ENCODE data around the gene LTBP2.
A peak's percentile ranks its signal among the peaks of the same experiment; 100 is the strongest.

Gene LTBP2

DNA sequence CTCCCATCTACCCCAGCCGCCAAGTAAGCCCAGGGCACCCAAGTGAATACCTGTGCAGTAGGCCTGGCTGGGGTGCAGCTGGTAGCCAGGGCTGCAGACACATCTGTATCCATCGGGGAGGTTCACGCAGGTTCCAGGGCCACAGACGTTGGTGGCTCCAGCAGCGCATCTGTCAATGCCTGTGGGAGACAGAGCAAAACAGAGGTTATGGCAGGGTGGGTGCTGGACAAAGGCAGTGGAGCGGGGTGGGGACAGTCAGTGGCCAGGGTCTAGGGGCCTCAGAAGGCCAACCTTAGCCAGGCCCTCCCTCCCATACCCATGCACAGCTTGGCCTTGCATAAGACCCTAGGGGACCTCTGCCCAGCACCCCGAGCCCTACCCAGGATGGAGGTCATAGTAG lies 89.3 kb downstream of the LTBP2 start:
- no peak for DNase-seq

DNA sequence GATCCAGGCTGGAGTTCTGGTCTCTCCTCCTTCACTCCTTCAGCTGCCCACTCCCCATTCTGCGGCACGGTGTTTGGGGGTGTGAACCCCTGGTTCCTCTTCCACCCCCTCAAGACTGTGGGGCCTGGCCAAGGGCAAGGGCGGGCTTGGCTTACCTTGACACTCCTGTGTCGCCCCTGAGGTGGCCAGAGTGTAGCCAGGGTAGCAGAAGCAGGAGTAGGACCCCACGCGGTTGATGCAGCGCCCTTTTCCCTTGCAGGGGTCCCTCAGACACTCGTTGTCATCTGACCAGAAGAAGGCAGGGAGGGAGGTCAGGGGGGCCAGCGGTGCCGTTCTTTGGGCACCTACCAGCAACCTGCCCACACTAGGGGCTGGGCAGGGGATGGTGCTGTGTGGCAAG lies 90.3 kb downstream of the LTBP2 start:
- DNase-seq = no peak

DNA sequence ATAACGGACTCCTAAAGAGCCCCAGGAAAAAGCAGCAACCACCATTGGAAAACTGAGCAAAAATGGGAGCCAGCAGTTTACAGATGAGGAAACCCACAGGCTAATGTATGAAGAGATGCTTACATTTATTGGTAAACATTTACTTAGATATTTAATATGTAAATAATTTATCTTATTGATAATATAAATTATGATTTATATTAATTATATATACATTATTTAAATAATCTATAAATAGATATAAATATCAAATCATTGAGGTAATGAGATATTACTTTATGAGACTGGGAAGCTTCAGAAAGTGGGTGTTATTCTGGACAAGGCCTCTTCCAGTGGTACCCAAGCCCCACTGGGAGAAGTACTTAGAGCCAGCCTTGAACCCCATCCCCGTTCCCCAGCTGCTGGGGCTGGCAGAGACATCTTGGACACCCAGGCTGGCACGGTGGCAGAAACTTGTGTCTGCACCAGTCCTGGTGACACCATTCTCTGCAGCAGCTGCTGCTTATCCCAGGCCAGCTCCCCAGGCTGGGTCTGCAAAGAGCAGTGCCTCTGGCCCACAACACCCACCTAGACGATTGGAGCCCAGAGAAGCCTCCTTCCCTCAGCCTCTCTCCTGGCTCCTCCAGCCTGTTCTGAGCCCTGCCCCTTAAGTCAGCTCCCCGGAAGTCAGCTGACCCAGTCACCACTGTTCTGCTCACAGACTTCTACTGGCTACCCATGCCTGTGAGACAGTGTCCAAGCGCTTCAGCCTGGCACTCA lies 92.5 kb downstream of the LTBP2 start:
- no peak for DNase-seq

DNA sequence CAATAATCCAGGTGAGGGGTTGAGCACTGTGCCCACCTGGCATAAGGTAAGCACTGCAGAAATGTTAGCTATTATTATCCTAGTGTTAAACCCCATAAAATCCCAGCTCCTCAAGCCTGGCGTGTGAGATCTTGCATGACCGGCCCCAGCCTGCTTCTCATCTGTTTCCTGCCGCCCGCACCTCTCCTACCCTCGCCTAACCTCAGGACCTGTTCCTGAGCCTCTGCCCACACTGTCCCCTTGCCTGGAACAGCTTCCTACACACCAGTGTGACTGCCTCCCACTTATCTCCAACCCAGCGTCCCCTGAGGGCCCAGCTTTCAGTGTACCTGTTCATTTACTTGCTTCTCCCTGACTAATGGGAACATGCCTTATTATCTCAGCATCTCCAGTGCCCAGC lies 93.8 kb downstream of the LTBP2 start:
- DNase-seq = no peak

DNA sequence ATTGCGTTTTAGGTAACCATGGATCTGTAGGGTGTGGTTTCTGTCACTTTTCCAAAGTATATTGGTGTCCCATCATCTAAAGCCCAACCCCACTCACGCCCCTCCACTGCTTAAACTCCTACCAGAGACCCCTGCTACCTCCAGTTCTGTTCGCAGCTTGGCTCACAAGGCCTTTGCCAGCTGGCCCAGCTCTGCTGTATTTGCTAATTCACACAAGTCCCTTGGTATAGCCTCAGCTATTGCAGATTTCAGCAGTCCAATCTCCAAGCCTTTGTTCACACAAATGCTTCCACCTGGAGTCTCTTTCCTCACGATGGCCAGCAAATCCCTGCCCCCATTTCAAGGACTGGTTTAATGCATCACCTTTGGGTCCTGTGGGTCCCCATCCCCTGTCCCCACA lies 94.3 kb downstream of the LTBP2 start:
- no peak for DNase-seq

DNA sequence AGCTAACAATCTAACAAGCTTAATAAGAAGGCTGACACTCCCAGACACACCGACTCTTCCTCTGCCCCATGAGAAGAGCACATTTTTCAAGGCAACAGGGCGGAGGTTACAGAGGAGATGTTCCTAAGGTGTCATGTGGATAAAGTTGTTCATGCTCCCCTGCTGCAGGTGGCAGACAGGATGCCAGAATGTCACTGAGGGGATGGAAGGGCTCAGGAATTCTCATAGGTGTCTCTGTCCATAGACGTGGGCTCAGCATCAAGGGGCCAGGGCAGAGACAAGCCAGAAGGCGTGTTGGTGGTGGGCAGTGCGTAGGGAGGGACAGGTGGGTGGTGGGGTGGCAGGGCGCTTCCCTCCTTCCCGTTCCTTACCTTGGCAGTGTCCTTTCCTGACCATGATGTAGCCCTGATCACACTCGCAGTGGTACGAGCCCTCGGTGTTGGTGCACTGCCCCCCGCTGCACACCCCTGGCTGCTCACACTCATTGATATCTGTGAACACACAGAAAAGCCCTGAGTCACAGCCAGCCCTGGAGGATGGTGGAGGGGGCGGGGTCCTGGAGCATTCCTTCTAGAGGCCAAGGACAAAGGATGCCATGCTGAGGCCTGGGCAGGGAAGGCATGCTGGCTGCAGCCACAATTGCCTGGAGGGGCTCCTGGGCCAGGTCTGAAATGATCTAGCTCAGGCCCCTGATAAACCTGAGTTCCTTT lies 95.4 kb downstream of the LTBP2 start:
- DNase-seq = no peak

DNA sequence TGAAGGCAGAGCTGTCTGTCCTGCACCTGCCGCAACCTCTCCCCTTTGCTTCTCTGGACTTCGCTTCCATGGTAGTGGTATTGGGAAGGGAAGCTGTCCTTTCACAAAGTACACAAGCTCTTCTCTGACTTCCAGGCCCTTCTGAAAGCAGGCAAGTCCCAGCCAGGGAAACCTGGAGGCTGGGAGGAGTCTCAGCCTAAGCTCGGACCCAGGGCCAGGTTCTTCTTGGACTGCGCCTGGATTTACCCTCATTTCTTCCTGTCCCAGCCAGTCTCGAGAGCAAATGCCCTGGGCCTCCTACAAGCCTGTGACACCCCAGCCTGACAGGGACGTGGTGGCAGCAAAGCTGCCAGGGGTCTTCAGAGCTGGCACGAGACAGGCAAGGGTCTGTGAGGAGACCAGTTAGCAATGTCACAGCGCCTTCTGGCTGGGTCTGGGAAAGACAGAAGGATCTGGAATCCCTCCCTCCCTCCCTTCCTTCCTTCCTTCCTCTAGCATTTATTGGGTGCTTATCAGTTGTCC lies 96.1 kb downstream of the LTBP2 start:
- no peak for DNase-seq

DNA sequence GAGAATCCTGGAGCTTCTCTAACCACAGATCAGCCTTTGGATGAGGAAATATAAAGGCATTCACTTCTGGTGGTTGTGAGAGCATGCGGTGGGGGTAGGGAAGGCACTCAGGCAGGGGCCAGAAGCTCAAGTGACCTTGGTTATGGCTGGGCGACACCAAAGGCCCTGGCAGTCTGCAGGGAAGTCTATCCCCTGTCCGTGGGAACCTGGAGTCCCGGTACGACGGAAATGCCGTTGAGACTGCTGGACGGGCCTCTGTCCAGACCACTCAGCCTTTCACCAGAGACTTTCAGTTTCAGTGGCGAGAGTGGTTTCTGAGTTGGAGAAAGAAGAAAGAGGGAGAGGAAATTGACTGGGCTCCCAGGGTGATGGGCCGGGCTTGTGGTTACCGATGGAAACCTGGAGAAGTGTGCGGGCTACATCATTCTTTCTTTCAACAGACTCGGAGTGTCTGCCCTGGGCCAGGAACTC lies 97.5 kb downstream of the LTBP2 start:
- DNase-seq = peak; percentile 48

DNA sequence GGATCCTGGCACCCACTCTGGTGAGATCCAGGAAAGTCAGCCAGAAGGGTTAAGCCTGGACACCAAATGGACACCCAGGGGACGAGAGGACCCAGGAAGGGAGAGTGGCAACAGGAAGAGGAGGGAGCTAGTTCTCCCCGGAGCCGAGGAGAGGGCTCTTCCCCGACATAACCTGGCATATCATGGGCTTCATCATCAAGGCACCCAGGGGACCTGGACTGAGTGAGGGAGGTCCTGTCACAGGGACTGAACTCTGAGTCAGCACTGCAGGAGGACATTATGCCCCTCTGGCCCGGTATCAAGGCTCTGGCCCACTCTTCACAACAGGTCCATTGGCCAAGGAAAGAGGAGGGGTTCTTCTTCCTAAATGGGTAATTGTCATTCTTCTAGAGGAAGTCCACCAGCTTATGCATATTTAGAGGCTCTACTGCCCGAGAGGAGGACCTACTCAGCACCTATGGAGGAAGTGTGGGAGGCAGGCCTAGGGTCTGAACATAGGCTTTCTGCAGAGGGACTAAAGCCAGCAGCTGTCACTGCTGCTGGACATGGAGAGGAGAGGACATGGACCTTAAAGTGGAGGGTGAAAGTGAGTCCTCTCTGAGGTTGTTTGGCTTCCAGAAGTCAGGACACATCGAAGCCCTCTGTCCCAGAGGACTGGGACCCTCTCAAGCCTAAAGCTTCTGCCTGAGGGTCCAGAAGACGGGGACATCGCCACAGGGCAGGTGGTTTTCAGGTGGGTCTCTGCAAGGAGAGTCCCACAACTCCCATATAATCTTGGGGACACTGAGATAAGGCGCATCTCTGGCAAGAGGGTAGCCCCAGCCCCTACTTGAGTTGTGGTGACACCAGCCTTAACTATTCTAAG lies 99.8 kb downstream of the LTBP2 start:
- no peak for DNase-seq

DNA sequence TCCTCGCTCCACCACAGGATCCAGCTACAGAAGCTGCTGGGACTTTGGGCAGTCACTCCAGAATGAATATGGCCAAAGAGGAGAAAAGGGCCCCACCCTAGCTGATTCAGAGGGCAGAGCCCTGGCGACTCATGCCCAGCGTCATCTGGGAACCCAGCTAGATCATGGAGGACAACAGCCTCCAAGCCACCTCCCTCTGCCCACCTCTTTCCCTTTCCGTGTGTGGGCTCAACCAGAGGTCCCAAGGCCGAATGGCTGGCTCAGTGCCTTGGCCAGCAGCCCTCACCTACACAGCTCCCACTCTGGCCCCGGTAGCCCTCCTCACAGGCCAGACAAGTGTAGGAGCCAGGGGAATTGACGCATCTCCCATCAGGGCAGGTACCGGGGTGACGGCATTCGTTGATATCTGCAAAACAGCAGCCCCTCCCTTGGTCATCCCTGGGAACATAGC lies 101.1 kb downstream of the LTBP2 start:
- no peak for DNase-seq

DNA sequence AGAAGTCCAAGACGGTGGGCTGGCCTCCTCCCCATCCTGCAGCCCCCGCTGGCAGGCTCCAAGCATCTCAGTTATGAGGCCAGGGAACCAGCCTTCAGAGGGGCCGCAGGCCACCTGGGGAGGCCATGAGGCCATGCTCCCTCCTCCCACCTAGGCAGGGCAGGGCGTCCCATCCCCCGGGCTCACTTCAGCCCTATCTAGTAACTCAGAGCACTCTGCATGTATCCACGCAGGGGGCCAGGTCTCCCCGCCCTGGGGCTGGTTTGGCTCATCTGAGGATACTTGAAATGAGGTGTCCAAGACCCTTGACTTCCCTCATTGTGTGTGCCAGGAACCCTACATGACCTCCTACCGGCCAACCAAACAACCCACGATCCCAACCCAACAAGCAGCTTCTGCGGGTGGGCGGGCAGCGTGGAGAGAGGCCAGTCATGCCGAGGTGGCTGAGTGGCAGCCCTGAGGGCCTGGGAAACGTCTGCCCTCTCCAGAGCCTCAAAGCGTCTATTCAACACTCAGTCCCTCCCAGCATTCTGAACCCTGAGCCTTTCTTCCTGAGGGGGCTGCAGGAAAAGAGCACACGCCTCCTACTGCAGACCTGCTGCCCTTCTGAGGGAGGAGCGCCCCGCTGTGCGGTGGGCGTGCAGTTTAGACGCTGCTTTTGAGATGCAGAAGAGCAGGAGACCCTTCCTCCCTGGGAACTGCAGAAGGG lies 101.7 kb downstream of the LTBP2 start:
- DNase-seq = no peak

DNA sequence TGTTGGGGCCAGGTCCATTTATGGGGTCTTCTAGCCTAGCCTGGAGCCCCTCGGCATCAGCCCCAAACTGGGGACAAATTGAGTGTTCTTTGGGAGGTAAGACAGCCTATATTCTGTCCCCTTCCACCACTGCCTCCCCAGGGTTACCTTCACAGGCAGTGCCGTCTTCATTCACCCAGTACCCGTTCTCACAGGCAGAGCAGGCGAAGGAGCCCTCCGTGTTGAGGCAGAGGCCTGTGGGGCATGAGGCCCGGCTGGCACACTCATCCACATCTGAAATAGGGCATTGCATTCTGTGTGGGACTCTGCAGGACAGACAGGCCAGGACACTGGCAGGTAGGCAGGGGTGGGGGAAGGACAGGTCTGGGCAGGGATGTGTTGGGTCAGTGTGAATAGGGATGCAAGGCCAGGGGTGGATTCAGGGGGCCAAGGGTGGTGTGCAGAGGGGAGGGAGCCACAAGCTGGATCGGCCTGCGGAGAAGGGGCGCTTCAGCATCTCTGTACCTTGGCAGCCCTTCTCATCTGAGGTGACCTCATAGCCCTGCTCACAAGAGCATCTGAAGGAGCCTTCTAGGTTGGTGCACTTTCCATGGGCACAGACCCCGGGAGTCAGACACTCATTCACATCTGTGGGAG lies 102.3 kb downstream of the LTBP2 start:
- DNase-seq = no peak

DNA sequence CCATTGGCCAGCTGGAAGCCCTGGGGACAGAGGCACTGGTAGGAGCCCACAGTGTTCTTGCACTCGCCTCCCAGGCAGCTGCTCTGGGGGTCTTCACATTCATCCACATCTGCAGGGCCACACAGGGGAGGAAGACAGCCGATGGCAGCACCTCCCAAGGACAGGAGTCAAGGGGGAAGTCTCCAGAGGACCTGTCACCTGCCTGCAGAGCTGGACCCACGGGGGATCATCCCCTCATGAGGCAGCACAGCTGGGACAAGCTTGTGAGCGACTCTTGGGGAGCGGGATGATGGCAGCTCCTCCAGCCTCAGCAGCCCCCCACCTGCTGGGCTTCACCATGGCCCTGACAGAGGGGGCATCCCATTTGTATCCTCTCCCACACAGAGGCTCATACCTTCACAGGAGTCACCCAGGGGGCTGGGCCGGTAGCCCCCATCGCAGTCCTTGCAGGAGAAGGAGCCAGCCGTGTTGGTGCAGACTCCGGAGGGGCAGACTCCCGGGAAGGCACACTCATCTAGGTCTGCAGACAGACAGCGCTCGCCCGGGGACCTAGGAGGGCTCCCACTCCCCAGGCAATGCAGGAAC lies 103.1 kb downstream of the LTBP2 start:
- no peak for DNase-seq

DNA sequence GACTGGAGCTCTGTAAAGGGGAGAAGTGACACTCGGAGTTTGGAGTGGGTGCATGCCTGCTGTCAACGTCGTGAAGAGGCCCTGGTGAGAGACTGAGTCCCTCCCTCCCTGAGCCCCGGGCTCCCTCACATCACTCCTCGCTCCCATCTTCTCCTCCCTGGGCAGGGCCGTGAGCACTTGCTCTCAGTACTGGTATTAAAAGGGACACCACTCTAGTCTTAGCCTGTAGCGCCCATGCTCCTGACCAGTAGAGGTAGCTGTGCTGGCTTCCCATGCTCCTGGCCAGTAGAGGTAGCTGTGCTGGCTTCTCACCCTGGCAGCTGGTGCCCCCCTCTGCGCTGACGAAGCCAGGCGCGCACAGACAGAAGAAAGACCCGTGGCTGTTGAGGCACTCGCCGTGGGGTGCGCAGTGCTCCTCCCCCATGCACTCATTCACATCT lies 103.7 kb downstream of the LTBP2 start:
- peak; percentile 75 for DNase-seq

DNA sequence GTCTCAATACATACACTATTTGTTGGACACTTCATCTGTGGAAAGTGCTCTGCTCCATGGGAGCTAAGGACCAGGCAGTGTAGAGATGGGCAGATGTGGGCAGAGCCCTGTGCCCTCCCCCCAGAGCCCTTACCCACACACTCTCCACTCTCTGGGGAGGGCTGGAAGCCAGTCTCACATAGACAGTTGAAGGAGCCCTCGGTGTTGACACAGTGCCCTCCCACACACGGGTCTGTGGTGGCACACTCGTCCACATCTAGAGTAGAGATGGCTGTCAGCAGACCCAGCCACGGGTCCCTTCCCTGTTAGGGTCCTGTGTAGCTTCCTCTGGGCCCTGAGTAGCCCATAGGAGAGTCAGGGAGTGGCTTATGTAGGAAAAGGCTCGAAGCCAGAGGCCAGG lies 104.2 kb downstream of the LTBP2 start:
- no peak for DNase-seq

DNA sequence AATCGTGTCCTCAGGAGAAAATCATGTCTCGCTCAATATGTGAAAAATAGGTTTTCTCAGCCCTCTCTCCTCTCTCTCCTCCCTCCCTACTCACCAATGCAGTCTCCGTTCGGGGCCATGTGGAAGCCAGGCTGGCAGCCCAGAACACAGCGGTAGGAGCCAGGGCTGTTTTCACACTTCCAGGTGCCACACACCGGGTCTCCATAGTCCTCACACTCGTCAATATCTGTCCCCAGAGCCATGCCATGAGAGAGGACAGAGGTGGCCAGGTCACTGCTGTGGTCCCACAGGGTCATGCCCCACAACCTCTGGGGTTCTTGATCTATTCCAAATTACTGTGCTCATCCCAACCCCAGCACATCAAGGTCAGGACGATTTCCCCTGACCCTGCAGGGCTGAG lies 105.0 kb downstream of the LTBP2 start:
- DNase-seq = no peak

DNA sequence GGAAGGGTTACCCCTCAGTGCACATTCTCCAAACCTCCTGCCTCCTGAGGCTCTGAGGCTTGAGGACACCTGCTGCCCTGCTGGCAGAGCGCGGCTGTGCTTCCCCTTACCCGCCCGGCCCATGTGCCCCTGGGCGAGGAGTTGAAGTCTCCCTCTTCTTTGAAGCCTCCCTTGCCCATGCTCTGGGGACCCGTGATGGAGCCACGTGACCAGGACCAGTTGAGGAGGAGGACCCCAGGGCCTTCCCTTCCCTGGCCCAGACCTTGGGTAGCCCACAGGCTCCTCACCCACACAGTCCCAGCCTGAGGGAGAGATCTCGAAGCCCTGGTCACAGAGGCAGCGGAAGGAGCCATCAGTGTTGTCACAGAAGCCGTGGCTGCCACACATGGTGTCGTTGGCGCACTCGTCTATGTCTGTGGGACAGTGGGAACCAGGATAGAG lies 105.6 kb downstream of the LTBP2 start:
- no peak for DNase-seq

DNA sequence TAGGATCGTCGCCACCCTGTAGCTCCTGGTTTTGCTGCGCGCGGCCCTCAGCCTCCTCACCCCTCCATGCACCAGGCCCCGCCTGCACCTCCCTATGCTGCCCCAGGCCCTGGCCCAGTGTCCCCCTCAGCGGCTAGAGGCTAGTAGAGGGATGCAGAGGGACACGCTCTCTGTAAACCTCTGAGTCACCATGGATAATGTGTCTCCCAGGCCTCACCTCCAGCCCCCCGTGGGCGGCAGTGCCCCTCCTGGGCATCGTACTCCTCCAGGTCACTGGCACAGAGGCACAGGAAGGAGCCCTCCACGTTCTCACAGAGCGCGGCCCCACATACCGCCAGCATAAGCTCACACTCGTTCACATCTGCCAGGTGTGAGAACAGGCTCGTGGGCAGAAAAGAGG lies 106.2 kb downstream of the LTBP2 start:
- DNase-seq = no peak

DNA sequence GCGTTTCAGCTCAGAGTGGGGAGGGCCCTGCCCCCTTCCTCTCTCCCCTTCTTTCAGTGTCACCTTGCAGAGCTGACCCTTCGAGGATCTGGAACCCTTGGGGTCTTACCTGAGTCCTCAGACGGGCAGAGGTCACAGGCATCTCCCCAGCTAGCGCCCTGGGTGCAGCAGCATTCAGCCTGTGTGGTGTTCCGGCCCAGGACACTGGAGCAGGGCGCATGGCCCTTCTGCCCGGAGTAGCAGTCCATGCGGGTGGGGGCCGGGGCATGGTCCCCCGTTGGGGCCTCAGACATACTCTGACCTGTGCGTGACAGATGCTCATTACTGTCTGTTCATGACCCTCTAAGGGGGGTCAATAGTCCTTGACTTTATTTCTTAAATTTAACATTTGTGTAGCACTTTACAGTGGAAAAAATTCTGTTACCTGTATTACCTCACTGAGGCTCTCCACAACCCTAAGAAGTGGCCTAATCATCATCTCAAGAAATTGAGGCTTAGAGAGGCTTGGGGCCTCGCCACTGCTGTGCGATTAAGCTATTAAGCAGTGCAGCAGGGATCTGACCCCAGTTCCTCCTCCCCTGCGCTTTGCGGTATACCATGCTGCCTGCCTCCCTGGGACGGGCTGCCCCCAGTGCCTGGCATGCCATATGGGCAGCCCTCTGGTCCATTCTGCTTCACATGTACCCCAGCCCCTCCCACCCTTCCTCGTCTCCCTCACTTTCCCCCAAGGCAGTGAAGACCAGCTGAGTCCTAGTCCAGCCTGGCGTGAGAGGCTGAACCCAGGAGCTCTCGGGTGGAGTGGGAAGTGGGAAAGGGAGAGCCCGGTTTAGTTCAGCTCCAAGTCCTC lies 106.9 kb downstream of the LTBP2 start:
- no peak for DNase-seq

DNA sequence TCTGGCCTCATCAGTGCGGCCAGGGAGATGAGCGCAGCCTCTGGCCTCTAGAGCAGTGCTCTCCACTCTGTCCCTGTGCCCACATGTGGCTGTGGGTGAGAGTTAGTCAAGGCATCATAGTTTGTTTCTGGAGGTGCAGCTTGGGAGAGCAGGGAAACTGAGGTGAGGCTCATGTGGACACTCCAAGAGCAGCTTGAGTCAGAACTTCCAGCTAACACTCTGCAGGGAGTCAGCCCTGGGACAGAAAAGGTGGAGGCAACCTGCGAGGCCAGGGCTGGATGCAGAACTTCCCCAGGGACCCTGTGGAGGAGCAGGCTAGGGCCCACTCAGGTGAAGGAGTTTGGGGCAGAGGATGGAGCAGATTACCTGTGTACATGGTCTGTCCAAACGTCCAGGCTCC lies 107.6 kb downstream of the LTBP2 start:
- no peak for DNase-seq

DNA sequence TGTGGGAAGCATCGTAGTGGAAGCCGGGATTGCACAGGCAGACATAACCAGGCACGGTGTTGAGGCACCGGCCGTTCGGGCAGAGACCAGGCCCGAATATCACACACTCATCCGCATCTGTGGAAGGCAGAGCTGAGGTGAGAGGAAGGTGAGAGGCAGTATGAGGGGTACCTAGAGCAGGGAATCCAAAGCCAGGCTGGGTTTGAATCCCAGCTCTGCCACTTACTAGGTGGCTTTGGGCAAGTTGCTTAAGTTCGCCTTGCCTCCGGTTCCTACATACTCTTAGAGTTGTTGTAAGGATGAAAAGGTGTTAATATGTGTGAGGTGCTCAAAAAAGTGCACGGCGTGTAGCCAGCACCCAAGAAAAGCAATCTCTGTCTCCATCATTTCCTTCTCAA lies 108.1 kb downstream of the LTBP2 start:
- DNase-seq = no peak
